HPDE6-E6E7 (cell line): ENCODE measurements around the gene KIF16B.
"Not testable (repeated sequence)": the region's sequence is repeated elsewhere in the genome, so short reads cannot be mapped to it uniquely, and the experiment has no call there.

Source experiments
- DNase-seq: peaks from one replicate; pipeline ENCODE4 v3.0.0; 2011; ENCODE audit warnings: missing footprints; ENCODE audit errors: extremely low spot score

The KIF16B gene

DNA sequence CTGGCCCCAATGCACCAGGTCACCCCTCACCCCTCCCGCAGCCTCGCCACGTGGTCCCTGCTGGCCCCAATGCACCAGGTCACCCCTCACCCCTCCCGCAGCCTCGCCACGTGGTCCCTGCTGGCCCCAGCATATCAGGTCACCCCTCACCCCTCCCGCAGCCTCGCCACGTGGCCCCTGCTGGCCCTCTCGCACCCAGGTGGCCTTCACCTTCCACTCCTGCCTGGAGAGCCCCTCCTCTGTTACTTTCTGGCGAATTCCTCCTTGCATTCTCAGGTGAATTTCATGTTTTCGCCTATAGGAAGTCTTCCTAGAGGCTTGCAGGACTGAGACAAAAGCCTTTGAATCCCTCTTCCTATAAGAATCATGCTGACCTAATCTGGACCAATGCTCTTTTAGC, 313.1 kb downstream of the KIF16B start:
- not testable (repeated sequence) for DNase-seq

DNA sequence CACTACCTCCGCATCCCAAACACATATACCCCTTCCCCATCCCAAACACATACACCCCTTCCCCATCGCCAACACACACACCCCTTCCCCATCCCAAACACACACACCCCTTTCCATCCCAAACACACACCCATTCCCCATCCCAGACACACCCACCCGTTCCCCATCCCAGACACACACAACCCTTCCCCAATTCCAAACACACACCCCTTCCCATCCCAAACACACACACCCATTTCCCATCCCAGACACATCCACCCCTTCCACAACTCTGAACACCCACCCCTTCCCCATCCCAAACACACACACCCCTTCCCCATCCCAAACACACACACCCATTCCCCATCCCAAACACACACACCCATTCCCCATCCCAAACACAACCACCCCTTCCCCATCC, 314.5 kb downstream of the KIF16B start:
- no peak for DNase-seq

- DNase-seq: no peak
Measured at GRCh38 chr20:16257813-16258430, 315.3 kb downstream of the KIF16B start.

DNA sequence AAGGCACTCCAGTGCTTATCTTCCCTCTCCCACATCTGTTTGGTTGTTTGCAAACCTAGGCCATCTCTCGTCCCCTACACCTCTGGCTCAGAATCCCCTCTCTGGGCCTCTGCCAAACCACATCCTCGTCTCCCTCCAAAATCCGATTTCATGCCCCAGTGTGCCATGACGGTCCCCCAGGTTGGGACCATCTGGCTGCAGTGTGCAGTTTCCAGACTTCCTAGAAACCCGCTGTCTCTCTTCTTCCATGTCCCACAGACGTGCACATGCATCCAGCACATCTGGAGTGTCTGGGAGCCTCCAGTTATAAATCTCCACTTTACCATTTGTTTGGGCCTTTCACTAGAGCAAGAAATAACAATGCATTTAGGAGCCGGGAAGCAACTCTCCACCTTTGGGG, 316.2 kb downstream of the KIF16B start:
- no peak for DNase-seq

DNA sequence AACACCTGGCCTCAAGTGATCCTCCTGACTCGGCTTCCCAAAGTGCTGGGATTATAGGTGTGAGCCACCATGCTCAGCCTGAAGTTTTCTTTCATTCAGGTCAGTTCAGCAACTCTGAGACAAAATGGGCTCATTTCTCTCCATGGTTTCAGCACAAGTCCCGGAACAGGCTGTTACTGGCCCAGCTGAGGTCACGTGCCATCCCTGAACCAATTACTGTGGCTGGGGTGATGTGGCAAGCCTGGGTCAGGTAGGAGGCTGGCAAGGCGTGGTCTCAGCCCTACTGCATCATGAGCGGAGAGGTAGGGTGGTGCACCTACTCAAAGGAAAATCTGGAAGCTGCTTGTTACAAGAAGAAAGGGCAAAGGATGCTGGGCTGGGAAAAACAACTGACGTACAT, 326.4 kb downstream of the KIF16B start:
- no peak for DNase-seq

DNA sequence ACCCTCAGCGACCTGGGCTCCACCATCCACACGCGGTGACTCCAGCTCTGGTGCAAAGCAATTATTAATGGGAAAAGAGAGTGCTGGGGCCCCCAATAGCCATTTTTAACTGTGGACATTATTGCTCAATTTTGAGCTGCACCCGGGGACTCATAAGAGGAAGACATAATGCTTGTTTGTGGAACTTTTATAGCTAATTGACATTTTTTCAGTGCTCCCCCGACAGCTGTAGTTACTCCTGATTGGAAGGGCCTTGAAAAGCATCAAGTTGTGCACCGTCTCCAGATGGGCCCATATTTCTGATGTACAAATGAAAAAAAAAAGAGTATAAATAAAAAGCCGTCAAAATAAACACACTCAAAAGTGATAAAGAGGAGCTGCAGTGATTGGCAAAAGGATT, 327.0 kb downstream of the KIF16B start:
- DNase-seq: no peak

- no peak for DNase-seq
Measured at GRCh38 chr20:16245879-16246278, 327.4 kb downstream of the KIF16B start.

- no peak for DNase-seq
Measured at GRCh38 chr20:16244892-16245291, 328.4 kb downstream of the KIF16B start.

- DNase-seq: no peak
Measured at GRCh38 chr20:16243470-16243869, 329.8 kb downstream of the KIF16B start.

DNA sequence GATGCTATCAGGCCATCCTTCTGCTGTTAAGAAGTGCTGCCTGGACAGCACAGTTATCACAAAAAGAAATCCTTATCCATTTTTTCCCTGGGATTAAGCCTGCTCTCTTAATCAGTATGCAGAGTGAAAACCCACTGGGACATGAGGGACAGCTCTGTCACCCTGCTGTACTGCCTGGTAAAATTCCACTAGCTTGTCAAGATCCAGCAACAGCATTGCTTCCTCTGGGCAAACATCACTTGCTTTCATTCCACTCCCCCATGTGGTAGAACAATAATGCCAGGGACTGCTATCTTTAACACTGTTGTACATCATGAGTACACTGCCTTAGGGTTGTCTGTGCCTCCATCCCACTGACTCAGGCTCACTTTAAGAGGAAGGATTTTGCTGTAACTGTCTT, 331.3 kb downstream of the KIF16B start:
- no peak for DNase-seq

DNA sequence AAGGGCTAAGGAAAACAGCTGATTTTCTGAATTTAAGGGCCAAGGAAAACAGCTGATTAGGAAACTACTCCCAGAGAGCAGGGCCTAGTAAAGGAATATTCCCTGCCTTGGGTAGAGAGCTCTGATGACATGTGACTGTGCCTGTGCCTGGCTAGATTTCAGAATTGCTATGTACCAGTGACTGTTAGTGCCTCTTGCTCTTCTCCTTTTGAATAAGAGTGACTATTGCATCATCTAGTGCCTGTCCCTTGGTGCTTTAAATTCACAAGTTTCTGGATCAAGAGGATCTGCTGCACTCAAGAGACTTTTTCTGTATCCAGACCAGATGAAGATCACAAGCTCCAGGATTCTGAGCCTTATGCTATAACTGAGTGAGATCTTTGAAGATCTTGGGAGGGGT, 332.9 kb downstream of the KIF16B start:
- DNase-seq: no peak

GRCh38 chr20:16236589-16237241, 336.5 kb downstream of the KIF16B start:
- no peak for DNase-seq

- no peak for DNase-seq
Measured at GRCh38 chr20:16230402-16230801, 342.8 kb downstream of the KIF16B start.

DNA sequence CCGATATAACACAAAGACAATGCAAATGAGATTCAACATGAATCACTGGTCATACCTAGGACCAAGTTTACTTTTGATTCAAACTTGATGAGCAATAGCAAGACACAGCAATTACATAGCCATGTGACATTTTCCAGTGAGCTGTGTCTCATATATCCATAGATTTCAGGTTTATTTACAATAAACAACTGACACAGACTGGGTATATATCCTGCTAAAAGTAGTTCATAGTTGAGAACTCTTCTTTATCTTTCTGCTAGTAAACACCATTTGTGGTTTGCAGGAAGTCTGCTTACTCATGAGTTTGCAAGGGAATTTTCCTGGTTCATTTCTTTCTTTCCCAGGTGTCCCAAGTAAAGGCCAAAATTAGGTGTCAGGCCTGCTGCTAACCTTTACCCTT, 343.4 kb downstream of the KIF16B start:
- DNase-seq: no peak

DNA sequence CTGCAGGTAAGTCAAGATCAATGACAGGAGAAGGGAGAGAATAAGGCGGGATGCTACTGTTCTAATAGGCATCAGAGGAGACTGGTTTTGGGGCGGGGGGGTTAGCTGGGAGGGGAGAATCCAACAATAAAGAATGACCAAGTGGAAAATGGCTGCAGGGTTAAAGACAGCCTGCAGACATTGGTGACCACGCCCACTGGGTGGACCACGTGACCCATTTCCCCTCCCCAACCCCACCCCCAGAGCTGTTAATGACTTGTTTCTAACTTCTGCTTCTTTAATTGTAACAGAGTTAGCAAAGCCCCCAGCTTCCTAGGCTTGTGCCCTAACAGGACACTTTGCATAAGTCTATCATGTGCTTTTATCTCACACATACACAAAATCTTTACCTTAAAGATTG, 344.5 kb downstream of the KIF16B start:
- DNase-seq: no peak

GRCh38 chr20:16226961-16227360, 346.3 kb downstream of the KIF16B start:
- not testable (repeated sequence) for DNase-seq

- DNase-seq: no peak
Measured at GRCh38 chr20:16224836-16225235, 348.4 kb downstream of the KIF16B start.

- DNase-seq: no peak
Measured at GRCh38 chr20:16222859-16223411, 350.3 kb downstream of the KIF16B start.
